ENCODE measurements around the gene VPS41.
"Not testable (repeated sequence)": the region's sequence is repeated elsewhere in the genome, so short reads cannot be mapped to it uniquely, and the experiment has no call there.

The VPS41 gene

DNA sequence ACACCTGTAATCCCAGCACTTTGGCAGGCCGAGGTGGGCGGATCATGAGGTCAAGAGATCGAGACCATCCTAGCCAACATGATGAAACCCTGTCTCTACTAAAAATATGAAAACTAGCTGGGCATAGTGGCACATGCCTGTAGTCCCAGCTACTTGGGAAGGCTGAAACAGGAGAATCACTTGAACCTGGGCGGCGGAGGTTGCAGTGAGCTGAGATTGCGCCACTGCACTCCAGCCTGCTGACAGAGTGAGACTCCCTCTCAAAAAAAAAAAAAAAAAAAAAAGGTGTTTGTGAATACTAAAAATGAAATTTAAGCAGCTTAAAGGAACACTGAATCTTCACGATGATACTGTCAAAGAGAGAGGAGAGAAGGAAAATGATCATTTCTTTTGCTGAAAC lies 54.0 kb downstream of the VPS41 start:
- not testable (repeated sequence) for DNase-seq (ENCODE audit: low spot score)

DNA sequence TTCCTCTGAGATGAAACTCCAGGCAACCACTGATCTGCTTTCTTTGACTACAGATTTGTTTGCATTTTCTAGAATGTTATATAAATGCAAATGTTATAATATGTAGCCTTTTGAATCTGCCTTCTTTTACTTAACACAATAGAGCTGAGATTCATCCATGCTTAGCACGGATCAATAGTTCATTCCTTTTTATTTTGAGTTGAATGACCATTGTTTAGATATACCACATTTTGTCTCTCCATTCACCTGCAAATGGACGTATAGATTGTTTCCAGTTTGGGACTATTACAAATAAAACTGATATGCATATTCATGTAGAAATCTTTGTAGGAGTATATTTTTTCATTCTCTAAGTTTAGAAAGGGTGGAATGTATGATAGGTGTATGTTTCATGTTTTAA lies 57.7 kb downstream of the VPS41 start:
- no peak for DNase-seq (ENCODE audit: low spot score)

DNA sequence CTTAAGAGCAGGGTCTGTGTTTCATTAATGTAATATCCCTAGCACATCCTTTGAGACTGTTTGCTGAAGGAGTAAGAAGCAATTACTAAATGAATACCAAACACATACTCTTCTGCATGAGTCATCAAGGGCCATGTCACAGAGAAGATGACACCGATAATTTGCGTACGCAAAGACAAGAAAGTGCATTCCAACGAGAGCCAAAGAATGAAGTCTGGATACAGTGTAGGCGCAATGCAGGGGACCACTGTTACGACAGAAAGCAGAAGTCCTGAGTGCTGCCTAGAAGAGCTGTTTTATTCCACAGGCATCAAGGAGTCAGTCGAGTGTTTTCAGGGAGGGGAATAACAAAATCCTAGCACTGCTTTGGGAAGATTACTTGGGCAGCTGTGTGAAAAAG lies 62.7 kb downstream of the VPS41 start:
- DNase-seq (ENCODE audit: low spot score), result no peak

DNA sequence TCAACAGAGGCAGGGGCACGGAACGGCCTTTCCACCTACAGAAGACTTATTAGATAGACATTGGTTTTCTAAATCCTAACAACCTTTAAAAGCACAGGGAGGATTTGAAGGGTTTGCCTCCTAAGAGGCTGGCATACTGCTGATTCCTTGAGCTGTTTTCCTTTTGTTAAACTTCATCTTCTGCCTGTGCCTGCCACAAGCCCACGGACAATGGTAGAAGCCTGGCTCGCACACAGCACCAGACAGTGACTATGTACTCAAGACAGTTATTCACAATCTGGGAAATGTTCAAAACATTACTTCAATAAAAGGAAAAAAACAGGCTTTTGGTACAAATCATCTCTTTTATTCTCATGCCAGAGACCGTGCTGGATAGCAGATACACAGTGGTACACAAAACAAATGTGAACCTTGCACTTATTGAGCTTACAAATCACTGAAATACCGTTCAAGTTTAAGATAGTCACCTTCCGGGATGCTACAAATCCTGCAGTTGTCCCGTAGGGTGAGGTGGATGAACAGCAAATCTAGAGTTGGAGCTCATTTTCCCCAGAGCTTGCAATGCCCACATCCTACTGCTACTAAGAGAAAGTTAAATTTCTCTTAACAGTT lies 63.9 kb downstream of the VPS41 start:
- DNase-seq (ENCODE audit: low spot score), result no peak

DNA sequence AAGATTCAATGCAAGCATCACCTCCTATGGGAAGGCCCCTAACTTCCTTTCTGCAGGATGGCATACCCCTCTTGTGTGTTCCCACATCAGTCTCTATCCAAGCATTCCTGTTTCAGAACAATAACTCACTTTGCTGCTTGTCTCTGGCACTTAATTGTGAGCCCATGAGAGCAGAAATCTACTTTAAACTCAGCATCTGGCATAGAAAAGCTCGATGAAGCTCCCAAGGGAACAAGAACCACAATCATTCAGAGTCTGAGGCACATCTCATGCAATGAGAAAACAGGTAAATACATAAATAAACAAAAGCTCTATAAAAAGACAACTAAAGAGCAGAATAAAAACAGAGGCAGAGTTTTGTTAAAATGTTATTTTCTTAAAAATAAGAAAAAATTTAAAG lies 66.2 kb downstream of the VPS41 start:
- no peak for DNase-seq (ENCODE audit: low spot score)

DNA sequence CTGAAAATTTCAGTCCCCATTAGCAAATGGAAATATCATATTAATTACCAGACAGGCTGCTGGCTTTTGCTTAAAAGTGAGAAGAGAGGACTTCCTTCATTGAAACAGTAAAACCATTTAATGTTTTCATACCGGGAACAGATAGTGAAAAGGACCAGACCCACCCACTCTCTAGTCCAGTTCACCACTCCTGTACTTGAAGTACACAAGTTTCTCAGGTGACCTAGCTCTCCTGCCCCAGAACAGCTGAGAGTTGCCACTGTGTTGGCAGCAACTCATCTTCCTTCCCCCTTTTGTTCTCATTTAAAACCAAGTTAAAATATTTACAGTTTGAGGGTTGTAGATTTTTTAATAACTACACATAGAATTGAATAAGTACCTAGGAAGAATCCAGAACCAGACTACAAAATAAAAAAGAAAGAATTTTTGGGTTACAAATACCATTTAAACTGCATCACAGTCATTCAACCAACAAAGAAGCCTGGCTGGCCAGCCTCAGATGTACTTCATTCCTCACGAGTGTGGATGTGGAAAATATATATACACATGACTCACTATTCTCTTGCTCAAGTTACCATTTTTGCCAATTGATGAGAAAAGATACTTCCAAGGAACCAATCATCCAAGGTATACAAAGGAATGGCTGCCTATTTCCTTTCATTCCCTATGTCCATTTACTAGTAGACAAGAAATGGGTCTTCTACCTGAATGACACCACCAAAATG lies 68.1 kb downstream of the VPS41 start:
- no peak for DNase-seq (ENCODE audit: low spot score)

DNA sequence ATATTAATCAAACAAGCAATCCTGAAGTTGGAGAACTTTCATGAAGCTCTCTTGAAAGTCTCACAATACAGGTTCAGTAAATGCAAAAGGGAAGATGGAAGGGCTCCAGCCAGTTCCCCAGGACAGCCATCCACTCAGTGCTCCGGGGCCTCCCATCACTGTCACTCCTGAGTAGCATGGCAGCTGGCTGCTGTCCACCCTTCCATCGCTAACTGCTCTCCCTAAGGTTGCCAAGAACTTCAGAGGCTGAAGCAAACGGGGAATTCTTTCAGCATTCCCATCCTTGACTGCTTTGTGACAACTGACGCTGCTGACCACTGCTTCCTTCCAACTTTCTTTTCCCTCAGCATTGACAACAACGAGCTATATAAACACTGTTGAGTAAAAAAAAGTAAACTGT lies 69.1 kb downstream of the VPS41 start:
- DNase-seq (ENCODE audit: low spot score), result no peak

DNA sequence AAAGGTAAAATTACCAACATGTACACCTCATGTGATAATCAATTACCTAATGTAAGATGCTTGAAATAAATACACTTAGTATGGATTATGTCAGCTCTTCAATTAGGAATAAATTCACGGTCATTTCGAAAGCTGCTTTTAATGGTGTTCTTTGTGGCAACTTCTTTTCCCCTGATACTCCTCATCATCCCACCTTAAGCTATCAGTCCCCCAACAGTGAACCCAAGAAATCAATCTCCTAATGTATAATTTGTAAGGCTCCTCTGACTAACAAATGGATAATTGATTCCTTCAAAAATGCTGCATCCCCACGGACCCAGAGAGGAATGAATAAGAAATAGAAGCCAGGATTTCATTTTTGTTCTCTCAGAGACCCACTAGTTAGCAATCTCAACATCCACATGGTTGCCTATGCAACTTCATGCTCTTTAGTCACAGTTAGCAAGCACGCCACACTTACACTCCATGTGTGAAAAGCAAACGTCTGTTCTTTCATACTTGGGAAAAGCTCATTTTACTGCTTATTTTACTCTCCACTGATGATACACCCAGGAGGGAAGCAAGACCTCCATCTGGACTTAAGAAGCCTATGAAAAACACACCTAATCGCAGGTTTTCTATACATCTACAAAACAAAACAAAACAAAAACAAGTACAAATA lies 70.1 kb downstream of the VPS41 start:
- no peak for DNase-seq (ENCODE audit: low spot score)

DNA sequence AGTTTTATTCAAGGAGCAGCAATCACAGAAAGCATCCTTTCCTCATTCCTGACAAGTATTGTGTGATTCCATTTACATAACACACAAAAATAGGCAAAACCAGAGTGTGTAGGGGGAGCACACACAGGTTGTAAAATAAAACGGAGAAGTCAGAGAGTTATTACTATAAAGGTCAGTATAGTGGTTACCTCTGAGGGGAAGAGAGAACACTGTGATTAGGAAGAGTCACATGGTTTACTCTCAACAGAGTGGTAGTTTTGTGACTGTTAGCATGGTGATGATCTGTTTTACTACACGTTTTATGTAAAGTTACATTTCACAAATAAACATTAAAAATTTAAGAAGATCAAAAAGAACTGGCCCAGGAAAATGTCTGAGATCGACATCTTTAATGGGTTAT lies 74.6 kb downstream of the VPS41 start:
- no peak for DNase-seq (ENCODE audit: low spot score)

DNA sequence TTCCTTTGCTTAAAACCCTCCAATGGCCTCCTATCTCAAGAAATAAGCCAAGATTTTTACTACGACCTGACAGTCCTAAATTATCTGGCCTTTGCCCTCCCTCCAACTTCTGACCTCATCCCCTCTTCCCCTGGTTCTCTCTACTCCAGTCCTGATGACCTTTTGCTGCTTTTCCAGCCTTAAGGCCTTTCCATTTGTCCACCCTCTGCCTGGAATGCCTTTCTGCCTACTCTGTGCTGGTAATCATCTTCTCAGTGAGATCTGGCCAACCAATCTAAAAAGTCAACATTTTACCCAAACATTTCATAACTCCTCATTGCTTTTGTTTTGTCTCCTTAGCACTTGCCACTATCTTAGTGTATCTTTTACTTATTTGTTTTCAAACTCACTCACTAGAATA lies 75.7 kb downstream of the VPS41 start:
- DNase-seq (ENCODE audit: low spot score), result no peak

DNA sequence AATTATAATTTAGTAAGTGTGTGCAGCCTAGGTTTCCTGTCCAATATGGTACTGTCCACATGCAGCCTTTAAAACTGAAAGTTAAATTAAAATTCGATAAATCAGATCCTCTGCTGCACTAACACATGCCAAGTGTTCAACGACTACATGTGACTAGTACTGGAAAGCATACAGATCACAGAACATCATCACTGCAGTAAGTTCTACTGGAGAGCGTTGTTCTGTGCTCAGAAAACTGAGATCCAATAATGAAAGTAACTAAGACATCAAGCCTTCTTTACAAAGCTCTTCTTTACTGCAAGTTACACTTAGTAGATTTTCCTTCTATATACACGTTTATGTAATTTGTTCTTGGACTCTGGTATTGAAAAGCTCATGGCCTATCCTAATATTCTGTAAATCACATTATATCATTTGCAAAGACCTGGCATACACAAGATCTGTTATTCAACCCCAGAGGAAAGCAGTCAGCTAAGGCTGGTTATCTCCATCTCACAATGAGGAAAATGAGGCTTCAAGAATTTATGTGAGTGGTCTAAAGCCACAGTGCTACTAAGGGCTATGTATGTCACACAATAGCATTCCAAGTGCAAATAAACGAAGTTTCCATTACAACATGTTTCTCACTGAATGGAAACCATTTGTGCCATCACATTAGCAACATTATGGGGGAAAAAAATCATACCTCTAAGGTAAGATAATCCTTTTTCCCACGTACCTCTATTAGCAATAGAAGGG lies 77.6 kb downstream of the VPS41 start:
- DNase-seq (ENCODE audit: low spot score), result no peak

DNA sequence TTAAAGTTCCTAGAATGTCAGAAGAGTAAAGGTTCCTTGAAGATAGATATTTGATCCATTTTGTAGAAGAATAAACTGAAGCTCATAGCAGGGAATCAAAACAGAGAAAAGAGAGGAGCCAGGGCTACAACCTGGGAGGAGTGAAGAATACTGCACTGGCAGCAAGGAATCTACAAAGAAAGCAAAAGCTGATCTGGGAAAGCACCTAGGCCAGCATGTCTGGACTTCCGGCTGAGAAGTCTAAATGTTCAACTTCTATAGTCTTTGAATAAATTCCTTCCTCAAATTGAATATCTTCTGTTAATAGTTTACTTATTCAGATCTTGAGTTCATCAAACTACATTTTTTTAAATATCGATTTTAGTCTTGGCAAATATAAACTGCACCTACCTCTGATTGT lies 78.2 kb downstream of the VPS41 start:
- no peak for DNase-seq (ENCODE audit: low spot score)

DNA sequence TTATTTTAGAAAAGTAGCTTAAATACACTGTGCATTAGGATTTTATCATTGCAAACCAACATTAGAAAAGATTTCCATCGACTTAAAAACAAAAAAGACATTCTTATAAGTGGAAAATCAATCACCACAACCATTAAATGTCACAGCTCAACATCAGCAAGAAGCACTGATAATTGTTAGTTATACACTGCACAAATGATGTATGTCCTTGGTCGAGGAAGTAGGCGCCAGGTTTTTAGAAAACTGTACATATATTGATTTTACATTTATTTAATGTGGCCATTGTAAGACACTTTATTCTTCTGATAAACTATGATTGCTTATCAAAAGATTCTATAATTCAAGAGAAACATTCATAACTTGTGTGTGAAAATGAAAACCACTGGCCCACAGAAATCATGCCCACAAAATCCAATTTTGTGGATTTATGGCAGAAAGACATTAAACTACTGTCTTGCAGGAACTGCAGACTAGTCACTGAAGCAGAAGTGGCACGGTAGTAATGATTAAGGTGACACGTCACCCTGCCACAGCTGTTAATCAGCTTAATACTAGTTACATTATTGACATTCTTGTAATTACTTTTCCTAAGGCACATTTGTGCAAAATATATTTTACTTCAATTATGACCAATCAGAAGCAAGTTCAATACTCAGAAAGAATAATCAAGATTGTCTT lies 79.4 kb downstream of the VPS41 start:
- DNase-seq (ENCODE audit: low spot score), result no peak

DNA sequence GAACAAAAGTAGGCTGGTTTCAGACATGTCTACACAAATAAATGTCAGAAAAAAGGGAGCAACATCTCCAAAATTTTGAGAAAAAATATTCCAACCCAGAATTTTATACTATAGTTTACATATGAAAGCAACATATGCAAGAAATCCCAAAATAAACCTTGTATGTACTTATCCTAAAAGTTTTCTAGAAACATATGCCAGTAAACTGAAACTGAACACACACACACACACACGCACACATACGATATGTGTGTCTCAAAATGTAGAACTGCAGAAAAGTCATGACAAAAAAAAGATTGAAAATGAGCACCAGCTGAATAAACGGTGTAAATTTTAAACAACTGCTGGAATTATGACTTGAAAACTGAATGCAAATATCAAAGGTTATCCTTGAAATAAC lies 81.0 kb downstream of the VPS41 start:
- no peak for DNase-seq (ENCODE audit: low spot score)

DNA sequence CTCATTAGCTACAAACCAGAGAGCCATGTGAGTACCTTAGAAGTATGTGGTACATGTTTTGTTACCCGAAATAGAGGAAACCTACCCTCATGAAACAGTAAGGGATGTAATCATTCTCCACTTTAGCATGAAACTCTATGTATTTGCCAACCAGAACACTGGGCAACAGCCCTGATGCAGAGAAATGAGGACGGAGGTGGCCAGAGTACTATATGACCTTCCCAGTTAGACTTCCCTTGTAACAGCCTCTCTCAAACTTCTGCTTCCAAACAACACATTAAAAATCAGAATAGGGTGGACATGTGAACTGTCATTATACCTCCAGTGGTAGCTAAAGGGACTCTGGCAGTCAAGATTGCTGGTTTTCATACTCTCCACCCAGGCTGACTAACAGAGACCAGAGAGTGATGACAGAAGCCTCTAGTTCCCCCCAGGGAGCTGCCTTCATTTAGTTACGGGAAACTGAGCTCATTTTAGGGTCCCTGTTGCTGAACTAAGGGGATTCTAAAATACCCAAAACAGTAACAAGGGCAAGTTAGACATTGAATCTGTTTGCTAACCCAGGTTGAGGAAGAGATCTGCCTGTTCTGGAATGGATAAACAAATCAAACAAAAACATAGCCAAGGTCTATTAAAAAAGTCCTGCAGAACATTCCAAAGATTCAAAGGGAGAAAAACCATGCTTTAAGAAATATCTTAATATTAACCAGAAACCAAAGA lies 83.1 kb downstream of the VPS41 start:
- DNase-seq (ENCODE audit: low spot score), result no peak

DNA sequence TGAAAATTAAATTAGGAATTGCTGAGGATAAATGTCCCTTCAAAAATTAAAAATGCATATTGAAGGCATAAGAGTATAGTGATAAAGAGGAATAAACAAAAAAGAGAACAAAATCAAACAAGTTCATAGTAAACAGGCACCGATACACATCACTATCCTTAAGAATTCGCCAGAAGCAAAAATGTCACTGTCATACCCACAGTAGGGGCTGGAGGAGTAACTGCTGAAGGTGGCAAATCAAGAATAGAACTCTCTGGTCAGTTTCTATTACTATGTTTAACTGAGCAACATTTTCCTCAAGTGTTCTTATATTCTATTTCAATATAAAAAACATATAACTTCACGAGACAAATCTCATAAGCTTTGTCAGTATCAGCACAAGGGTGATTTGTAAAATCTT lies 84.0 kb downstream of the VPS41 start:
- DNase-seq (ENCODE audit: low spot score), result no peak

DNA sequence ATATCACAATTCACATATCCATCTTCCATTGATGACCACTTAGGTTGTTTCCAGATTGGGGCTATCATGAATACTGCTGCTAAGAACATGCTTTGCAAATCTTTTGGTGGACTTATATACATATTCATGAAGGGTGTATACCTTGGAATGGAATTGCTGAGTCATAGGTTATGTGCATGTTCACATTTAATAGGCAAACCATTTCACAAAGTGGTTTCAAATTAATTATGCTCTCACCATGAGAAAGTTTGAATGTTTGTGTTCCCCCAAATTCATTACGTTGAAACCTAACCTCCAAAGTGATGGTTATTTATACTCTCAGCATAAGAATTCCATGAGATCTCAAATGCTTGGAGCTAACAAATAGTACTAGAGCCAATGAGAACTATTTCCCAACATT lies 86.4 kb downstream of the VPS41 start:
- no peak for DNase-seq (ENCODE audit: low spot score)

DNA sequence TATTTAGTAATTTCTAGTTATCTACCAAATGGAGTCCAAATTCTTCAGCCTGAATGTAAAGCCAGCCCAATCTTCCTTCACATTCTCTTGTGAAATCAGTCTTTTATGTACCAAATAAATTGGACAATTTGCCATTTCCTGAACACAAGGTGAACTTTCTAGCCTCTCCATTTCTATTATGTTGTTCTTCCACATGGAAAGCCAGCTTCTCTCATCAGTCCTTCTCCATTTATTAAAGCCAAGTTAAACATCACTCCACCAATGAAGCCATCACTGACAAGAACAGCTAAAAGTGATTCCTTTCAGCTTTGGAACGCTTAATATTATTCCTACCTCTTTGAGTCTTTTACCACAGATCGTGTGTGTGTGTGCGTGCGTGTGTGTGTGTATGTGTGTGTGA lies 88.4 kb downstream of the VPS41 start:
- DNase-seq (ENCODE audit: low spot score), result no peak

DNA sequence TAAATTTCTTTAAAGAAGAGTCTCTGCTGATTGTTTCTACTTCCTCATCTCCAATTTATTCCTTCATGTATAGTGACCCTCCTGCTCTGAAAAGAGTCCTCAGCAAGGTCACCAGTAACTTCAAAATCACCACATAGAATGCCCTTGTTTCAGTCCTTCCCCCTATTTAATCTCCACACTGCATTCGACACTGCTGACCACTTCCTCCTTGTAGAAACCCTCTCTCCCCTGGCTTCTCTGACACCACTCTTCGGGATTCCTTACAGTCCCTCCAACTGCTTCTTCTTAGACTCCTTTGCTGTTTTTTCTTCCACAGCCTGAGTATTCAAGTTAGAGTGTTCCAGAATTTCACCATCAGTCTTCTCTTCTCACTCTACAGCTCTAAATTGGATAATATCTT lies 89.5 kb downstream of the VPS41 start:
- DNase-seq (ENCODE audit: low spot score), result no peak

DNA sequence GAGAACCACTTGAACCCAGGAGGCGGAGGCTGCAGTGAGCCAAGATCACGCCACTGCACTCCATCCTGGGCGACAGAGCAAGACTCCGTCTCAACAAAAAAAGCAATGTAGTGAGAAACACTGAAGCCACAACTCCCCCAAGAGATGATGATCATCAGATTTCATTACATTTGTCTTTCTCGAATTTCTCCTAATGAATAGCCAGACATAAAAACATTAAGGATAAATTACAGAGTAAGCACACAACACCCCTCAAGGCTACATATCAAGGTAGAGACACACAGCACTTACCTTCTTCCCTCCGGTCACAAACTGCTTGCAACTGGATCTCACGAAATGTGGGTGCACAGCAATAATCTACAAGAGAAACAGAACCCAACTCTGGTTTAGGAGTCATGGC lies 91.5 kb downstream of the VPS41 start:
- no peak for DNase-seq (ENCODE audit: low spot score)

DNA sequence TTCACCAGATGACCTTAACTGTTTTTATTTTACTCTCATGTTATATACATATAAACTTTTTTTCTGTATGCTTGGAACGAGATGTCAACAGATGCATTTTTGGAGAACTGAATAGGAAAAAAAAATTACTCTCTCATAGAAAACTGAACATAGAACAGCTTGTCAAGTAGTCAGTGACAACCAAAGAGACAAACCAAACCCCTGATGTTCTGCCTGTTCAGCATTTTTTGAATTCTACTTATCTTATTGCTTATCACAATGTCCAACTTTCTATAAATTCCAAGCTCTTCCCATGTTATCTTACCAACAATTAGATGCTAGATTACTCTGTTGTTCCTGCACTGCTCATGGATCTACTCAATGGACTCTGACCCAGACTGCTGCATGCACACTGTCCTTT lies 95.2 kb downstream of the VPS41 start:
- no peak for DNase-seq (ENCODE audit: low spot score)

DNA sequence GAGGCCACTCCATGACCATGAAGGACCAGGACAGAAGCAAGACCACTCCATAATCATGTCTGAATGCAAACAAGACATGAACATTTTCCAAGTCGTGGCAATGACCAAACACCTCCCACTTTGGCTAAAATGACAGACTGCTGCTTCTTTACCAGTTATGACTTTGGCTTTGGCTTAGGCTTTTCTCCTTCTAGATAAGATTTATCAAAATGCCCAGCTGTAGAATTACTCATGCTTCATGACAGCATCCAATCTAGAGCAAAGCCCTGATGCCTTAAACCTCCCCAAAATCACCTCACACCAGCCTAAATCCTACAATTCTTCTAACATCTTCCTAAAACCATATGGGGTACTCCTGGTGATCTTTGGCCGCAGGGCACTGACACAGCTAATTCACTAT lies 102.1 kb downstream of the VPS41 start:
- DNase-seq (ENCODE audit: low spot score), result no peak
